Uterus (tissue), 4 donors: Measurements from ENCODE around the gene TRIM17. TPM values are rescaled to one million over a fixed set of nuclear protein-coding genes. Genes with fewer than 3 reads are reported as not detected.

Source experiments
- DNase-seq, 2 donors: peaks; one replicate each; pipeline ENCODE4 v3.0.0-alpha.2; 2019 to 2020
- H3K27ac ChIP-seq, 2 donors: fragments of 200-600 bp; sonication (generic); 1 replicate in 1 of 2; 2 replicates in 1 of 2; pipeline ENCODE4 v1.5.1; 2016 to 2018
- H3K27me3 ChIP-seq, 2 donors: fragments of 200-600 bp; sonication (generic); one replicate each; pipeline ENCODE4 v1.5.1; 2018 to 2019; ENCODE audit warnings: control low read depth in 1 of 2
- H3K36me3 ChIP-seq, 2 donors: fragments of 200-600 bp; sonication (generic); one replicate each; pipeline ENCODE4 v1.5.1; 2019; ENCODE audit warnings: control low read depth in 1 of 2
- H3K4me1 ChIP-seq, 2 donors: fragments of 200-600 bp; sonication (generic); one replicate each; pipeline ENCODE4 v1.5.1; 2018 to 2019; ENCODE audit warnings: control low read depth in 1 of 2
- H3K4me3 ChIP-seq, 2 donors: fragments of 200-600 bp; sonication (generic); 1 replicate in 1 of 2; 2 replicates in 1 of 2; pipeline ENCODE4 v1.5.1; 2018 to 2019; ENCODE audit warnings: mild to moderate bottlenecking in 1 of 2
- H3K9me3 ChIP-seq, 2 donors: fragments of 200-600 bp; sonication (generic); one replicate each; pipeline ENCODE4 v1.5.1; 2019; ENCODE audit warnings: control low read depth in 1 of 2
- CTCF ChIP-seq, 4 experiments: fragments of 200-600 bp in 2 of 4; fragments of 450-650 bp in 2 of 4; sonication (generic) in 2 of 4; IDR thresholded peaks; one replicate each; pipeline ENCODE4 v1.5.1; 2016 to 2019; ENCODE audit warnings: antibody characterized with exemption in 4 of 4, mild to moderate bottlenecking in 2 of 4, moderate library complexity in 1 of 4
- POLR2A ChIP-seq, 2 donors: fragments of 450-650 bp; IDR thresholded peaks; one replicate each; pipeline ENCODE4 v1.6.1; 2016; ENCODE audit warnings: antibody characterized with exemption in 2 of 2, mild to moderate bottlenecking in 1 of 2, moderate library complexity in 1 of 2
- intact Hi-C: fragments of 100-400 bp; cut with DNase I; formaldehyde crosslinking; loops from one replicate; pipeline ENCODE4 v1.15.1; 2023; ENCODE audit warnings: low total_unique reads
- total RNA-seq, 4 donors: library from RNA; depleted of rRNA in 3 of 4; stranded (reverse); fragments of >200 nt in 3 of 4; gene quantifications; one replicate each; pipeline versions ENCODE4 v1.1.0 to v1.2.4, GENCODE V29; 2014 to 2023
- donor health status: DM: yes; HTN: yes; CAD: no.

Gene TRIM17
- total RNA-seq, 4 donors from 2014 or later = 3.2 to 5.9 TPM; not detected in 2

GRCh38 chr1:228401782-228402640, 14.7 kb downstream of the TRIM17 start:
- Histone ChIP-seq H3K4me3 (no peak overlapping the region), H3K4me1 (peaks cover 3 to 18% of the 10 kb centered on the region in 2 donors), H3K36me3 (no peaks in the 10 kb centered on the region), H3K27me3 (no peaks in the 10 kb centered on the region), H3K9me3 (no peaks in the 10 kb centered on the region), H3K27ac (no peak overlapping the region)
- TF ChIP-seq POLR2A (IDR thresholded peaks at IDR 0.05) (no peak), CTCF (IDR thresholded peaks at IDR 0.05) (no peak)
- no peak for DNase-seq
- intact Hi-C loops = no loop called here

GRCh38 chr1:228400692-228401454, 15.8 kb downstream of the TRIM17 start:
- no peak overlapping the region for H3K27ac ChIP-seq
- peaks cover 3 to 18% of the 10 kb centered on the region in 2 donors for H3K4me1 ChIP-seq
- TF ChIP-seq POLR2A (IDR thresholded peaks at IDR 0.05) (no peak), CTCF (IDR thresholded peaks at IDR 0.05) (no peak)
- H3K4me3 ChIP-seq = no peak overlapping the region
- no peaks in the 10 kb centered on the region for H3K9me3 ChIP-seq
- no peaks in the 10 kb centered on the region for H3K27me3 ChIP-seq
- H3K36me3 ChIP-seq = no peaks in the 10 kb centered on the region
- intact Hi-C loops = no loop called here
- no peak for DNase-seq

- Histone ChIP-seq H3K9me3 (no peaks in the 10 kb centered on the region), H3K27ac (no peak overlapping the region), H3K4me3 (no peak overlapping the region), H3K27me3 (no peaks in the 10 kb centered on the region), H3K36me3 (no peaks in the 10 kb centered on the region), H3K4me1 (peaks cover 3 to 16% of the 10 kb centered on the region in 2 donors)
- TF ChIP-seq POLR2A (IDR thresholded peaks at IDR 0.05) = no peak
- no peak for TF ChIP-seq CTCF (IDR thresholded peaks at IDR 0.05)
- intact Hi-C loops = no loop called here
- DNase-seq = no peak
Observed at GRCh38 chr1:228400237-228400651, 16.4 kb downstream of the TRIM17 start.

- TF ChIP-seq POLR2A (IDR thresholded peaks at IDR 0.05) (no peak), CTCF (IDR thresholded peaks at IDR 0.05) (no peak)
- Histone ChIP-seq H3K9me3 (no peaks in the 10 kb centered on the region), H3K4me1 (peaks cover 3 to 10% of the 10 kb centered on the region in 2 donors), H3K36me3 (no peaks in the 10 kb centered on the region), H3K27me3 (no peaks in the 10 kb centered on the region), H3K4me3 (no peak overlapping the region), H3K27ac (no peak overlapping the region)
- intact Hi-C loops = no loop called here
- DNase-seq = no peak
Observed at GRCh38 chr1:228399531-228400236, 17.0 kb downstream of the TRIM17 start.
